GM19372 (cell line): ENCODE measurements around the gene NOTCH4.

ENCODE experiments used
- ATAC-seq: cut with Tn5 transposase; IDR thresholded peaks from one replicate; pipeline ENCODE4 v1.9.1; 2021; ENCODE audit warnings: mild to moderate bottlenecking, low read depth, moderate library complexity; ENCODE audit not compliant: unreplicated experiment

The NOTCH4 gene

GRCh38 chr6:32167761-32168262, 56.1 kb downstream of the NOTCH4 start:
- no peak for ATAC-seq

- no peak for ATAC-seq
Observed at GRCh38 chr6:32167154-32167760, 56.6 kb downstream of the NOTCH4 start.

- ATAC-seq = no peak
Observed at GRCh38 chr6:32166411-32167061, 57.3 kb downstream of the NOTCH4 start.

- no peak for ATAC-seq
Observed at GRCh38 chr6:32164295-32164694, 59.6 kb downstream of the NOTCH4 start, which contains the start of gene EGFL8. EGFL8 (plus strand) TSS chr6:32164595; CDS start chr6:32166166, 1,571 bp downstream.

- no peak for ATAC-seq
Observed at GRCh38 chr6:32163559-32164258, 60.2 kb downstream of the NOTCH4 start.

- no peak for ATAC-seq
Observed at GRCh38 chr6:32158052-32158451, 65.8 kb downstream of the NOTCH4 start.

- no peak for ATAC-seq
Observed at GRCh38 chr6:32156891-32157290, 67.0 kb downstream of the NOTCH4 start.

- ATAC-seq = no peak
Observed at GRCh38 chr6:32154514-32155161, 69.2 kb downstream of the NOTCH4 start.

- ATAC-seq = no peak
Observed at GRCh38 chr6:32153564-32154513, 70.0 kb downstream of the NOTCH4 start, which contains the start of gene PPT2. PPT2 (plus strand) TSS chr6:32154141; CDS start chr6:32154595, 454 bp downstream.

- no peak for ATAC-seq
Observed at GRCh38 chr6:32152769-32153563, 70.9 kb downstream of the NOTCH4 start.

- ATAC-seq = no peak
Observed at GRCh38 chr6:32151863-32152768, 71.8 kb downstream of the NOTCH4 start, which contains the start of gene PRRT1. PRRT1 (minus strand) TSS chr6:32151939; CDS start chr6:32151827, 112 bp downstream.

- no peak for ATAC-seq
Observed at GRCh38 chr6:32151181-32151862, 72.5 kb downstream of the NOTCH4 start.

GRCh38 chr6:32149932-32150870, 73.7 kb downstream of the NOTCH4 start:
- ATAC-seq = no peak

- no peak for ATAC-seq
Observed at GRCh38 chr6:32149092-32149755, 74.6 kb downstream of the NOTCH4 start.

- no peak for ATAC-seq
Observed at GRCh38 chr6:32148289-32149091, 75.4 kb downstream of the NOTCH4 start.
